Right forelimb (tissue), 1 donor: ENCODE data around the gene MDC1.

Source experiments
- DNase-seq: peaks from one replicate; pipeline ENCODE4 v3.0.0-alpha.2; 2018

The MDC1 gene

DNA sequence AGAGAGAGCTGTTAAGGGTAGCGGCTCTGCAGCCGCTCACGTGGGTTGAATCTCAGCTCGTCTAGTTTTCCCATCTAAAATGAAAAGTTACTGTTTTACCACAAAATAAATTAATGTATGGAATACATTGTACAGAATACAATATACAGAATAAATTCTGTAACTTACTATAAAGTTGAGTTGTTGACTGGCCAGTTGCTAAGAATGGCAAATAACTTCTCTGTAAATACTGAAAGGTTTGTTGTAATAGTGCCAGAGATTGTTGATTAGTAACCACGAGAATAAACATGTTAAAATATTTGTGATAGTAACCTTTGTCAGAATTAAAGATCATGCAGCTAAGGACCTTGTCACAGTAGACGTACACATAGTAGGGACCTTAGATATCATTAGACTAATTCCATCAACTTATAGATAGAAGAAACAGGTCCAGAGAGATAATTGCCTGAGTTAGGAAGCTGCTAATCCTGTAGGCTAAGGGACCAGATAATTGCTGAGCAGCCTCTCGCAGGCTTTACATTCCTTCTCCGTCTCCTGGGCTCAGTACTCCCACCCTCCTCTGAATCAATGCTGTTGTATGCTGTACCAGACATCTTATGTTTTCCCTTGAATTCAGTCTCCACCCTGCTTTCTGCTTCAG is 25.8 kb downstream of the MDC1 start:
- no peak for DNase-seq

DNA sequence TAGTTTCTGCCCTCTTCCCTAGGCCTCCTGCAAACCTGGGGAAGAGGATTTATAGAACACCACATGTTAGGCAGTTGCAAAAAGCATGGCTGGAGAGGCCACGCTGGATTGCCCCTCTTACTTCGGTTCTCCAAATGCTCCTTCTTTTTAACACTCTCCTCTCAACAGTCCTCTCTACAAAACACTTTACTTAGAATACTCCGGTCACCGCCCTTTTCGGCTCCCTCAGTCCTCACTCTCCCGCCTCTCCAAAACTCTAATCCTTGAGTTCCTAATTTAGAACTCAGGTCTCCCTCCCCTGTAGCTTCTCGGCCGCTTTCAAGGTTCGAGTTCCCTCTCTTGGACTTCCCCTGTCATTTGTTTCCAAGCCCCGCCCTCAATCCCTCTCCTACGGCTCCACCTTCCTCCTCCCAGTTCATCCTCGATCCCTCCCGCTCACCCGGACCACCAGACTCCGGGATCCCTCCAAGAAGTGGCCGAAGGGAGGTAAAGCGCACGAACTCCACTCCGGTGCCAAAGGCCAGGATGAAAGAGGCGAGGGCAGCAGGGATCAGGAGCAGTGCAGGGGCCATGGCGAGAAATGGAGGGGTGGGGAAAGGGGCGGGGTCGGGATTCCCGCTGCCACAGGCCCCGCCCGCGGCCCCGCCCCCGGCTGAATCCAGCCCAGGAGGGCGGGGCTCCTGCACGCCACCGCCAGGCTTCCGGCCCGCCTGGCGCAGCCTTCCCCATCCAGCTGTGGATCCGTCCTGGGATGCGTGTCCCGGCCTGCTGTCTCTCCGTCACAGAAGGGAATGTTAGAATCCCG is 26.5 kb downstream of the MDC1 start, which contains the start of gene NRM:
Gene NRM, minus strand, starts transcription at position 582 of the 805 bp plus-strand sequence. Its CDS starts 10 bp downstream, at position 572.
- peak; percentile 93 for DNase-seq

GRCh38 chr6:30689985-30690384 is 27.1 kb downstream of the MDC1 start:
- no peak for DNase-seq

DNA sequence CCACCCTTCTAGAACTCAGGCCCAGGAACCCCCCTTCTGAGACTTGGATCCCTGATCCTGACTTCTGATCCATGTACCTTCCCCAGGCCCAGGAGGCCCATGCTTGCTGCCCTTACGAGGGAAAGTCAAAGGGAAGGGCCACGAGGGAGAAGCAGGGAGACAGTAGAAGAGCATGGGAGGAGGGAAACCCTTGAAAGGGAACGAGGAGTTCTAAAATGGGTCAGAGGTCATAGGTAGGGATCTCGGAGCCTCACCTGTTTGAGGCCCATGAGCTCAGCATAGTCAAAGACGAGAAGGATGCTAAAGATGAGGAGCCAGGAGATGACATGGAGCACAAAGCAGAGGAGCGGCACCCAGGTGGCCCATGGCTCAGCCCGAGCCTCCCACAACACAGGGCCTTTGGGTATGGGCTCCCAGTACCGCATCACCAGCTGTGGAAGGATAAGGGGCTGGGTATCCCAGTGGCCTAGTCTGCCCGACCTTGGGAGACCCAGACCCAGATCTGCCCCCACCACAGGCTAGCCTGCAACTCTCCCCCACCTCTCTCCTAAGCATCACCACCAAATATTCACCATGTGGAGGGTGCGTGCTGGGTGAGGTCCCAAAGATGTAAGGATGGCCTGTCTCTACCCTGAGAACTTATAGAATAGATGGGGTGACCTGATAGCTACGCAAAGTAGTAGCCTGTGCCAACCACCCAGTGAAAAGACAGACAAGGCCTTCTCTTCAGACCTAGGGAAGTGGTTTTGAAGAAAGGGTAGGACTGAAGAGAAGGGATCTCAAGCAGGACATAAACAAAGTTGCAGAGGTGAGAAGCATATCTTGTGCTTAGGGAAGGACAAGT is 27.8 kb downstream of the MDC1 start:
- no peak for DNase-seq

DNA sequence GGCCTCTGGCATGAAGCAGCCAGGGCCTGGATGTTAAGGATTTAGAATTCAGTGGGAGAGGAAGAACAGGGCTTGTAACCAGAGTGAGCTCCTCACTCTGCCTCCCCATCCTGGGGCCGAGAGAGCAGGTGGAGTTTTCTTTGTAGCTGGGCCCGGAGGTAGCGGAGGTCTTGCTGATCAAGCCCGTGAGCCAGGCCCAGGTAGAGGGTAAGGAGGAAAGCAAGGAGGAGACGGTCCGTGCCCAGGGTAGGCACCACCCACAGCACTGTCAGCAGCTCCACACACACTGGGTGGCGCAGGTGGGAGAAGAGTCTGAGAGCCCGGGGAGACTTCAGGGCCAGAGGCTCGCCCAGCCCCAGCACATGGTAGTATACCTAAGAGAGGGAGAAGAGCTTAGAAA is 28.5 kb downstream of the MDC1 start:
- DNase-seq = no peak

DNA sequence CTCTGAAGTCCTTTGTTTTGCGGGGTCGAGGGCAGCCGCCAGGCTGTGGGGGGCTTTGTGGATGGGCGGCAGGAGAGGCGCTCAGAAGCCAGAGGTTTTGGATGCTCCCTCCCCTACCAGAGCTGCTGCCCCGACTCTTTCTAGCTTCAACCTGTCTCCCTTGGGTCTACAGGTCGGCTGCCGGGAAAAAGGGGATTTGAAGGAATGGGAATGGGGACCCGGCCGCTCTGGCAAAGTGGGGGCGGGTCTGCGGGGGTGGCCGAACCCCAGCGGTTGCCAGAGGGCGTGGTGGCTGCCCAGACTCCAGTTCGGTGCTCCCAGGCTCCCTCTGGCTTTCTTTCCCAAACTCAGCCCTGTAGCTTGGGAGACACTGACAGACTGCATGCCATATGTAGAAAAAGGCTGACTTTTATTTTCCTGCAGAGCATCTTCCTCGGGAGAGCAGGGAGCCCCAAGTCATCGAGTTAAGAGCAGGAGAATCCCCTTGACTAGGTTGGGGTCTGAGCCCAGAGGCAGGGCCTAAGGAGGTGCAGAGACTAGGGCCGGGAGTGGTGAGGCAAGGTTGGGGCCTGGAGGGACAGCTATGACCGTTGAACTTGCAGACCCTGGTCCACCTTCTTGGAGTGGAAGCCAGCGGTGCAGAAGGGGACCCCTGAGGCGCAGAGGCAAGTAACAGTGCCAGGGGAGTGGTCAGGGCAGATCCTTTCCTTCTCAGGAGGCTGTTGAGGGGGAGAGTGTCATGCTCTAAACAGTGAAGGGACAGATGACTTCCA is 29.2 kb downstream of the MDC1 start:
- no peak for DNase-seq

DNA sequence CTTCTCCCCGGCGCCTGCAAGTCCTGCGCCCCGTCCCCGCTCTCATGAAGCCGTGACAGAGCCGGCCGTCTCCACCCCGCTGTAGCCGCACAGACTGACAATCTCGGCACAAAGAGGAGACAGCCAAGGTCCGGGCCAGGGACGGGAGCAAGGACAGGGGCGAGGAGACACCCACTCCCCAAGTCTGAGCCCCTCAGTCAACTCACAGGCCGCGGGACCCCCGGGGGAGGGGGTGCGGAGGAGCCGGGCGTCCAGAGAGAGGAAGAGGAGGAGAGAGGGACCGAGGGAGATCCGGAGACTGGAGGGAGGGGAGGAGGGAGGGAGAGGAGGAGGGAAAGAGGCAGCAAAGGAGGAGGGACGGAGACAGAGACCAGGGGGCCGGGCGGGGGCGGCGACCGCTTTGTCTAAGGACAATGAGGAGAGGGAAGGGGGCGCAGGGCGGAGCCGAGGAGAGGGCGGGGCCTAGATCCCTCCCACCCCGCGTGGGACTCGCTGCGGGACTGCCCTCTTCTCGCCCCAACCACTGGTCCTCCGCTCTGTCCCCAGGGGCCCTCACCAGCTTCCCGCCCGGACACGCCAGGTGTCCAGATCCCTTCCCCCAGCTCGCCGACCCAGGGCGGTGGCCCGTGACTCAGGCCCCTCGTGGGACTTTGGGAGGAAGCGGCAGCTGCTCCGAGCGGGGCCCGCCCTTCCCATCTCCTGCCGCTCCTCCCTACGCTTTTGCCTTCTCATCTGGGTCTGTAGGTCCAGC is 30.0 kb downstream of the MDC1 start:
- DNase-seq = peak; percentile 96

GRCh38 chr6:30686009-30686907 is 30.8 kb downstream of the MDC1 start, which contains the start of gene PPP1R18:
Gene PPP1R18, minus strand, starts transcription at chr6:30686645. Its CDS starts 627 bp downstream, at chr6:30686018.
- peak; percentile 88 for DNase-seq

DNA sequence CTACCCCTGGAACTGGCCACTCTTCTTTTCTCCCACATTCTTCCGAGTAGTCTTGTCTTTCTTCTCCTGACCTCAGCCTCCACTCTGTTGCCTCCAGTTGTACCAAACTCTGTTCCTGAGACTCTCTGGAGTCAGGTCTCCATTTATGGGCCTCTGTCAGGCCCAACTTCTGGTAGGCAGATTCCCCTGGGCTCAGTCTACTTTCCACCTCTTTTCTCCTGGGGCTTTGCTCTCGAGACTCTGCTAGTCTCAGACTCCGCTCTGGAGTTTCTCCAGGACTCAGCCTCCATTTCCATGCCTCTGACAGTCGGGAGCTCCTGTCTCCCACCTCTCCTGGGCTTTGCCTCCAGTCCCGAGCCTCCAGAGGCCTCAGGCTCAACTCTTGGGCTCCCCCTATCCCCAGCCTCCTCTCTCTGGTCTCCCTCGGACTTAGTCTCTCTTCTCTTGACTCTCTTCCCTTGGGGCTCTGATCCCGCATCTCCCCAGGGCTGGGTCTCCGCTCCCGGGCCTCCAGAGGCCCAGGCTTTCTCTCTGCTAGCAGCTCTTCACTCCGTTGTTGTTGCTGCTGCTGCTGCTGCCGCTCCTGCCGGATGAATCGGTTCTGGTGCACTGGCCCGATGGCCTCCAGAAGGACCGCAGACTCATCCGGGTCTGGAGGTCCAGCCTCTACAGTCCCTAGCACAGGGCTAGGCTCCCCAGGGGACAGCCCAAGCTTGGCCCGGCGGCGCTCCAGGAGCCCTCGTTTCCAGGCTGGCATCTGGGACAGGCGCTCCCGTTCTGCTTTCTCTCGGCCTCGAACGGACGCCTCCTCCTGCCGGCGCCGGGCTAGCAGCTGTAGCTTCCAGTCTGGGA is 31.7 kb downstream of the MDC1 start:
- no peak for DNase-seq

DNA sequence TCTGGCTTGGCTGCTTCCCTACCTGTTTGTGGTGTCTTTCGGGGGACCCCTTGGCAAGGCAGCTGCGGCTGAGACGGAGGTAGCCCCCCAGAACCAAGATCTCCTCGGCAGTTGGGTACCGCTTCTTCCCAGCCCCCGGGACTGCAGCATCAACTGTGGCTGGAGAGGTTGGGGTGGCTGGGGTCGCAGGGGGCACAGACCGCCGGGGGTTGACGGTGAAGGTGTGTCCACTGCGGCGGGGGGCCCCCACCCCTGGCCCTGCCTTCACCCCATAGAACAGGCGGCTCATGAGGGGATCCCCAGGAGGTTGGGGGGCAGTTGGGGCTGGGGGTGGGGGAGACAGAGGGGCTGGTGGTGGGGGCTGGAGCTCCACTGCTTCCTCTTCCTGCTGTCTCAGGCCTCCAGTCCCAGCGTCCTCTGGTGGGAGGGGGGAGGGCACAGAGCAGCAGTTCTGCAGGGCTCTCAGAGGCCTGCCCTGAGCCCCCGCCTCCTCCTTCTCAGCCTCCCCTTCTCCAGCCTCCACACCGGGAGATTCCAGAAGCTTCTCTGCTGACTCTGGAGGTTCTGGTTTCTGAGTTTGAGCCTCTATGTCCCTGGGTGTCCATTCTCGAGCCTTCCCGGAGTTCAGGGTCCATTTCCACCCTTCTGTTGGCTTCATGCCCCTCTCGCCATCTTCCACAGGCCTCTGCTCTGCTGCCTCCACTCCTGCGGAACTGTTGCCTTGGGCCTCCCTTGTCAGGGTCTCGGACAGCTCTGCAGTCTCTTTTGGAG is 32.5 kb downstream of the MDC1 start:
- no peak for DNase-seq

DNA sequence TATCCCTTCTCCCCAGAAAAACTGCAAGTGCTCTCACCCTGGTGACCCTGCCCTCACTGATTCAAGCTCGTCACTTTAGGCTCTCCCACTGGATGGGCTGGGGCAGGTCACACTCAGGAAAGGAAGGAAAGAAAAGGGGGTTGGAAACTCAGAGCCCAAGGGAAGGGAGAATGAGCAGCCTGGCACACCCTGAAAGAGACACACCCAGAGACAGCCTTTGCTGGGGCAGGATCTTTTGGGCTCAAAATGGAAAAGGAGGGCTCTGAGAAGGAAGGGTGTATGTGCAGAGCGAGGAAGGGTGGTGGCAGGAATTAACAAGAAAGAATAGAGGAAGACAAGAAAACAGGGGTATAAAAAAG is 33.1 kb downstream of the MDC1 start:
- DNase-seq = no peak

DNA sequence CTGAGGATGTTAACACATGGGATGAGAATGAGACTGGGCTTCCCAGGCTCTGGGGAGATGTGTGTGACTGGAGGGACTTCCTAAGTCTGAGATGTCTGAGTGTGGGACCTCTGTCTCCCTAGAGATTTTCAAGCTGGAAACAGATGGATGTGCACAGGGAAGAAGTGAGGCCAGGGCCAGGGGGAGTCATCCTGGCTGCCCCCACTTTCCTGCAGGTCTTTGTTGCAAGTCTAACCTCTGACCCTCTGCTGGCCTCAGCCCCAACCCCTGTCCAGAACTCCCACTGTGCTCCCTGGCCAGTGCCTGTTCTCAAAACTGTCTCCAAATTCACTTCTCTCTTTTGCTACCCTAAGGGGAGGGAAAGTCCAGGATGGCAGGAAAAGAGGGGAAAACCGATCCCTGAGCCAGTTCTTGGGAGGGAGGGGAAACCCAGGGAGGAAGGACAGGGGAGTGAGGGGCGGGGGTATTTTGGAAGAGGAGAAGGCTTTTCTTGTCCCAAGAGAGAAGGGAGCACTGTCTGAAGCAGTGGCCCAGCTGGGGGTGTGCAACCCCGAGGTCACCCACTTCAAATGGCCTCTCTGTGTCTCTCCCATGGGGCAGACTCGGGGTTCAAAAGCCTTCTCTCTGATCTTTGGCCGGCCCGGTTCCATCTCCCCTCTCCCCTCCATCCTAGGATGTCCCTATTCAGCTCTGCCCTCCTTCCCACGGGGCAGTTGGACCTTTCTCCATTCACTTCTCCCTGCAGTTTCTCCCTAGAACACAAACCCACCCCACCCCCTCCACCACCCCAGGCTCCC is 33.7 kb downstream of the MDC1 start:
- no peak for DNase-seq

GRCh38 chr6:30682143-30683117 is 34.7 kb downstream of the MDC1 start:
- DNase-seq = peak; percentile 72

- no peak for DNase-seq
Measured at GRCh38 chr6:30681766-30682142, 35.3 kb downstream of the MDC1 start.

DNA sequence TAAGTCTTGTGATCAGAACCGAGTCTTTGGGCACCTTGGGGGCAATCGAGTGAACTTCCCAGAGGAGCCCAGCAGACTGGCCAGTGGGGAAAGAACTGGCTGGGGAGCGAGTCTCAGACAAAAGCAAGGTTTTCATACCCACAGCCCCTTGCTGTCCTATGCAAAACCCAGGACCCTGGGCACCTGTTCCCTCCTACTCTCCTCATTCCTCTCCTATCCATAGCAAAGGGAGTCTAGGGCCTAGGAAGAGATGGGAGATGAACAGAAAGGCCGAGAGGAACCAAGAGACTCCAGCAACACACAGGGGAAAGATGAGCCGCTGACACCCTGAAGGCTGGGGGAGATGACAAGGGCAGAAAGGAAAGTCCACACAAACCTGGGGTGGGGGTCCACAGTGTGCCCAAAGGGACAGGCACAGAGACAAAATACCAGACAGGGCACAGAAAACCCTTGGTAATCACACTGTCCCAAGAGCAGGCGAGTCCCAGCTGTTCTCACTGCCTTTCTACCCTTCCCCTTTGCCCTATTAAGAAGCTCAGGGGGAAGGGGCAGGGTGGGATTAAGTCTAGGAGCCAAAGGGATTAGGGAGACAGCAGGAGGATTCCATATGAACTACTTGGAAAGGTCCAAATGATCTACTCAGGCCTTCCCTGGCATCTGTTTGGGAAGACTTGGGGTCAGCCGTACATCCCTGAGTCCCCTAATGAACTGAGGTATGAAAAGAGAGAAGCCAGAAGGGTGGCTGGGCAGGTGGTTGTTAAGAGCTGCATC is 37.1 kb downstream of the MDC1 start:
- DNase-seq = no peak
